Mammary epithelial cell (primary cell): Measurements from ENCODE around the gene CRYGC.

Experiments
- EZH2 ChIP-seq: IDR thresholded peaks from 2 replicates; pipeline ENCODE4 v1.6.1; 2012; ENCODE audit warnings: low read length, inconsistent platforms, borderline replicate concordance
- TF ChIP-seq, protein P1 (sequence below), 2 donors: IDR thresholded peaks in 1 of 2; conservative IDR thresholded peaks in 1 of 2; 2 replicates each; pipeline ENCODE4 v1.5.1; 2011 to 2012; ENCODE audit warnings: inconsistent platforms in 2 of 2, low read length in 2 of 2, mild to moderate bottlenecking in 2 of 2, control low read depth in 1 of 2, low read depth in 1 of 2; ENCODE audit not compliant: insufficient read depth in 1 of 2; ENCODE audit errors: extremely low read depth in 1 of 2

DNA sequence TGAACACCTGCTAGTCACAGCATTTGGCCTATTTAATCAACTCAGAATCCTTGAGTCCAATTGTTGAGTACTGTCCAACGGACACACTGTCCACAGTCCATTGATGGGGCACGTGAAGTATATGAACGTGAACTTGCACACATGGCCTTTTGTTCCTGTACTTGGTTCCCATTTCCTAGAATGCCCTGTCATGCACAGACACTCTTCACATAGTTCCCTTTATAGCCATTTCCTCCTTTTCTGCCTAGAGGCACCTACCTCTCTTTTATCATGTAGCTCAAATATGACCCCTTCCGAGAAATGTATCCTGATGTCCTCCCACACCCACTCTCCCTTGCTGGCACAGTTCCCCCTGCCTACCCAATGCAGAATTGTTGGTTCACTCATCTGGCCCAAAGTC lies 42.5 kb upstream of the CRYGC start:
- TF ChIP-seq, protein P1, sequence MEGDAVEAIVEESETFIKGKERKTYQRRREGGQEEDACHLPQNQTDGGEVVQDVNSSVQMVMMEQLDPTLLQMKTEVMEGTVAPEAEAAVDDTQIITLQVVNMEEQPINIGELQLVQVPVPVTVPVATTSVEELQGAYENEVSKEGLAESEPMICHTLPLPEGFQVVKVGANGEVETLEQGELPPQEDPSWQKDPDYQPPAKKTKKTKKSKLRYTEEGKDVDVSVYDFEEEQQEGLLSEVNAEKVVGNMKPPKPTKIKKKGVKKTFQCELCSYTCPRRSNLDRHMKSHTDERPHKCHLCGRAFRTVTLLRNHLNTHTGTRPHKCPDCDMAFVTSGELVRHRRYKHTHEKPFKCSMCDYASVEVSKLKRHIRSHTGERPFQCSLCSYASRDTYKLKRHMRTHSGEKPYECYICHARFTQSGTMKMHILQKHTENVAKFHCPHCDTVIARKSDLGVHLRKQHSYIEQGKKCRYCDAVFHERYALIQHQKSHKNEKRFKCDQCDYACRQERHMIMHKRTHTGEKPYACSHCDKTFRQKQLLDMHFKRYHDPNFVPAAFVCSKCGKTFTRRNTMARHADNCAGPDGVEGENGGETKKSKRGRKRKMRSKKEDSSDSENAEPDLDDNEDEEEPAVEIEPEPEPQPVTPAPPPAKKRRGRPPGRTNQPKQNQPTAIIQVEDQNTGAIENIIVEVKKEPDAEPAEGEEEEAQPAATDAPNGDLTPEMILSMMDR (conservative IDR thresholded peaks at IDR 0.05 in 1 of 2, IDR thresholded peaks at IDR 0.05 in 1 of 2; ENCODE audit: extremely low read depth in 1 of 2, insufficient read depth in 1 of 2, low read depth in 1 of 2, low read length in 2 of 2), result no peak
- TF ChIP-seq EZH2, result no peak
